HuH-7 (cell line): Measurements from ENCODE around the gene SP1.
"Not testable (repeated sequence)": the region's sequence is repeated elsewhere in the genome, so short reads cannot be mapped to it uniquely, and the experiment has no call there.

Source experiments
- DNase-seq: peaks from one replicate; pipeline ENCODE4 v3.0.0; 2011; ENCODE audit warnings: low spot score

The SP1 gene

DNA sequence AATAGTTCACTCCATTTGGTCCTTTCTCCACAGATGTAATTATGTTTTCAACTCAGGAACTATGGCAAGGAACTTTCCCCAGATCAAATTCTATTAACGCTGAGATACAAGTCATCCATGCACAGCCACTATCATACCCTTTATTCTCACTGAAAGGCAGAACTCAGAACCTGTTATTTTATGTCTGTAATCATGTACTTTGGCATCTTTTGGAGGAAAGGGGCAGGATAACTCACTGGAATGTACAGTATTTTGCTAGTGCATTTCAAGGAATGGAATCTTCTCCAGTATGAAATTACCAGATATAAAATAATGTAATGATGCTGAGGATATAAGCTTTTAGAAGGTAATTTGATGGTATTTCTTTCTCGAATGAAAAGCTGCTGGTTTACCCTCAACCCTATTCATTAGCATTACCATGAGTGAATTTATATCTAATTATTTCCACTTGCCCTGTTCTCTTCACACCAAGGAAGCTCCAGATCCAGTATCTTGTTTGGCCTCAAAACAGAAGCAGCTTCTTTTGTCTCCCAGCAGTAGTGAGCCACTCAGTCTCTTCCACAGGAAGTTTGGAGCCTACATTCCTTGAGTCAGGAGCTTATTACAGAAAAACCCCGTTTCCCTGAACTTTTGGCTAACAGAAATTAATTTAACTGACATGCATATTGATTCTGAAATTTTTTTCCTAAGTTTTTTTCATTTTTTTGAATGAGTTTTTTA is 33.7 kb downstream of the SP1 start:
- DNase-seq = no peak

DNA sequence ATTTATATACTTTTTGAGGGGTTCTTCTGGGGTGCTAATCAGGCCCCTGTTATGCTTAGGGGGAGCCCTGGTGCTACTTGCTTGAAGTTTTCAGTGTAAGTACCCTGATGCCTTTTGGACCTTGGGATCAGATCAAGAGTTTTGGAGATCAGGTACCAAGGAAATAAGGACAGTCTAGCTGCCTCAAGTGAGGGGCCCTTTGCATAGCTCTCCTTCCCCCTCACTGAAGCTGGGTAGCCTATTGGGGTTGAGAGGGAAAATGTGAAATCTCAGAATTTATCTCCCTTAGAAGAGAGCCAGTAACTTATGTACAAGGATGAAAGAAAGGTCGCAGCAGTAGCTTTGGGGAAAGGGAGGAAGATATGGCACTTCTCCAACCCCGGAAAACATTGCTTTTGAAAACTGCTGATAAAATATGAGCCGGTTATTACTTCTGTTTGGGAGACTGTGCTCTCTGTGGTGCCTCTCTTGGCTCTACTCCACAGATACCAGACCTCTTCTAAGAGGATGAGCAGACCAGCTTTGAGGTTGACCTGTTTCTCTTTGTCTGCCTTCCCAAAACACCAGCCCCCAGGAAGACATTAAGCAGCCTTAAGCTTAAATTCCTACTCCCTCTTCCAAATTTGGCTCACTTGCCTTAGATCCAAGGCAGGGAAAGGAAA is 34.9 kb downstream of the SP1 start:
- DNase-seq = no peak

DNA sequence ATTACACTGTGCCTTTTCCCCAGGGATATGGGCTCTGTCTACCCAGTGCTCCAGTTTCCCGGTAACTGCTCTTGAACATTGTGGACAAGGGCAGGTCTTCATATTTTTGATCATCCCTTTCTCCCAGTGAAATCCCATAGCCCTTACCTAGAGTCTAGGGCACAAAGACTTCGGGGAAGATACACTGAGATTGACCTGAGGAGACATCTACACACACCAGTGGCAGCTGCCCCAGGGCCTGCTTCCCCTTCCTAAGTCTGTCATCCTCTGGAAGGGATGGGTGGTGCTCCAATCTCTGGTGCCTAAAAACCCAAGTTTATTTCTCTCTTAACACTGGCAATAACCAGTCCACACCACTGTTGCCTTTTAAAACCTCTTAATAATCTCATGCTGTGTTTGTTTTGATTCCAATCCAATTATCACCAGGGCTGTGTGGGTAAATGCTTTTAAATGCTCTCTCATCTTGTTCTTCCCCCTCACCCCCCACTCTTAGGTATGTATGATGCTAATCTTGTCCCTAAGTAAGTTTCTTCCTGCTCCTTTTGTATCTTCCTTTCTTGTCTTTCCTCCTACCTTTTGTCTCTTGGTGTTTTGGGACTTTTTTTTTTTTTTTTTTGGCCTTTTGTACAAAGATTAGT is 35.9 kb downstream of the SP1 start:
- DNase-seq = not testable (repeated sequence)

DNA sequence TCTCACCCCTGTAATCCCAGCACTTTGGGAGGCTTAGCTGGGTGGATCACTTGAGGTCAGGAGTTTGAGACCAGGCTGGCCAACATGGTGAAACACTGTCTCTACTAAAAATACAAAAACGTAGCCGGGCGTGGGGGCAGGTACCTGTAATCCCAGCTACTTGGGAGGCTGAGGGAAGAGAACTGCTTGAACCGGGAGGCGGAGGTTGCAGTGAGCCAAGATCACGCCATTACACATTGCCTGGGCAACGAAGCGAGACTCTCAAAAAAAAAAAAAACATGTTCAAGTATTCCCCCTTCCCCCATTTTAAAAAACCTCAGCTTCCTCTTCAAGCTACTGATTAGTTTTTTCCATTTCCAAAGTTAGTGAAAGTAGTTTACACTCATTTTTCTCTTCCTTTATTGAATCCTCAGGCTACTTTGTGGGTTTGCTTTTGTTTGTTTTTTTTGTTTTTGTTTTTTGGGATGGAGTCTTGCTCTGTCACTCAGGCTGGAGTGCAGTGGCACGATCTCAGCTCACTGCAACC is 37.4 kb downstream of the SP1 start:
- not testable (repeated sequence) for DNase-seq

GRCh38 chr12:53418221-53418620 is 38.2 kb downstream of the SP1 start:
- DNase-seq = no peak

GRCh38 chr12:53419756-53420155 is 39.8 kb downstream of the SP1 start:
- no peak for DNase-seq

DNA sequence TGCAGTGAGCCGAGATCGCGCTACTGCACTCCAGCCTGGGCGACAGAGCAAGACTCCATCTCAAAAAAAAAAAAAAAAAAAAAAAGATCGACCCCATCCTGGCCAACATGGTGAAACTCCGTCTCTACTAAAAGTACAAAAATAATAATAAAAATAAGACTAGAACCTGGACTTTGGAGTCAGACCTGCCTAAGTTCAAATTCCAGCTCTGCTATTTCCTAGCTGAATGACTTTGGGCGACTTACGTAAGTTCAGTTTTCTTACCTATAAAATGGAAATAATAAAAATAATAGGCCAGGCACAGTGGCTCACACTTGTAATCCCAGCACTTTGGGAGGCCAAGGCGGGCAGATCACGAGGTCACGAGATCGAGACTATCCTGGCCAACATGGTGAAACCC is 42.3 kb downstream of the SP1 start:
- DNase-seq = not testable (repeated sequence)

DNA sequence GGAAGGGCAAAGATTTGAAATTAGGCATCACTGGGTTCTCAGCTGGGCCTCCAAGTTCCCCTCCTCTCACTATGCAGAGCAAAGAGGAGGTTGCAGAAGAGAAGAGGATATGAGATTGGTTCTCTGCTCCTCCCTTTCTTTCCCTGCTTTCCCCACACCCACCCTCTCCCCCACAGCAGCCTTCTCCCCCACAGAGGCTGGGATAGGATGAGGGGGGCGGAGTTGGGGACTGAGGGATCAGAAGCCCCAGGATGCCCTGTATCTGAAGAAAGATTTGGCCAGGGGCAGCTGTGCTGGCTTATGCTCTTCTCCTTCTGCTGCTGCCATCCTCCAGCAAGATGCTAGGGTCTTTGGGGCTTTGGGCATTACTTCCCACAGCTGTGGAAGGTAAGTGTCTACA is 43.6 kb downstream of the SP1 start, which contains the start of gene AMHR2:
AMHR2 (plus strand) TSS at position 259 of the 400 bp plus-strand sequence; CDS start at position 339, 80 bp downstream.
- no peak for DNase-seq

DNA sequence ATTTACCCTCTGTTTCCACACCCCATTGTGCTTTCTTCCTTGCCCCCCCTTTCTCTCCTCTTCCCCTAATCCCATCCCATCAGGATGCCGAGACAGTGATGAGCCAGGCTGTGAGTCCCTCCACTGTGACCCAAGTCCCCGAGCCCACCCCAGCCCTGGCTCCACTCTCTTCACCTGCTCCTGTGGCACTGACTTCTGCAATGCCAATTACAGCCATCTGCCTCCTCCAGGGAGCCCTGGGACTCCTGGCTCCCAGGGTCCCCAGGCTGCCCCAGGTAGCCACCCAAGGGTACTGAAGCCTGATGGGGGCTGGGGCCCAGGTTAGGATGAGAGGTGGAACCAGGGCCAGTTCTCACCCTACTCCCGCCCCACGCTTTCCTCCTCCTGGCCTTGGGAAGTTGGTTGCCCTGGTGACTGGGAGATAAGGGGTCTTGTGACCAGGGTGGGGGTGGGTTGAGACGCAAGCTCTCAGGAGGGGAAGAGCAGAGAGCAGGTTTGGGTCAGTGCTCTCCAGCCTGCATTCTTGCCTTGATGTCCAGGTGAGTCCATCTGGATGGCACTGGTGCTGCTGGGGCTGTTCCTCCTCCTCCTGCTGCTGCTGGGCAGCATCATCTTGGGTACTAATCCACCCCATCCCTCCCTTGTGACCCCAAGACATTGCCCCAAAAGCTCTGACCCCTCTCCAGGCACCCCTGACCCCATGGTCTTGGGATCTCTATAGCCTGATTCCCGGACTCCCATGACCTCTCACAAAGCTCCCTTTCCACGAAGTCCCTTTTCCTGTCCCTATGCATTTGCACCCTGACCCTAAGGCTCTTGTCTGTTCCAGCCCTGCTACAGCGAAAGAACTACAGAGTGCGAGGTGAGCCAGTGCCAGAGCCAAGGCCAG is 44.9 kb downstream of the SP1 start:
- DNase-seq = no peak

DNA sequence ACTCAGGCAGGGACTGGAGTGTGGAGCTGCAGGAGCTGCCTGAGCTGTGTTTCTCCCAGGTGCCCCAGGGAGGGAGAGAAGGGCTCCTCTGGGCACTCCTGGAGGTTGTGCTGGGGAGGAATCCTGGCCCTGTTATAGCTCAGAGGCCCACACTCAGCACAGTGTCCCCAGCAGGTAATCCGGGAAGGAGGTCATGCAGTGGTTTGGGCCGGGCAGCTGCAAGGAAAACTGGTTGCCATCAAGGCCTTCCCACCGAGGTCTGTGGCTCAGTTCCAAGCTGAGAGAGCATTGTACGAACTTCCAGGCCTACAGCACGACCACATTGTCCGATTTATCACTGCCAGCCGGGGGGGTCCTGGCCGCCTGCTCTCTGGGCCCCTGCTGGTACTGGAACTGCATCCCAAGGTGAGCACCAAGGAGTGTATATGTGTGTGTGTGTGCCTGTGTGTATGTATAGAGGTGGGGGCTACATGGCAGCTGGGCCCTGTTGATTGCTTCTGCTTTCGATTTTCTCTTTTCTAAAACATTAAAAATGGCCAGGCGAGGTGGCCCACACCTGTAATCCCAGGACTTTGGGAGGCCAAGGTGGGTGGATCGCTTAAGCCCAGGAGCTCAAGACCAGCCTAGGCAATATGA is 45.7 kb downstream of the SP1 start:
- no peak for DNase-seq

DNA sequence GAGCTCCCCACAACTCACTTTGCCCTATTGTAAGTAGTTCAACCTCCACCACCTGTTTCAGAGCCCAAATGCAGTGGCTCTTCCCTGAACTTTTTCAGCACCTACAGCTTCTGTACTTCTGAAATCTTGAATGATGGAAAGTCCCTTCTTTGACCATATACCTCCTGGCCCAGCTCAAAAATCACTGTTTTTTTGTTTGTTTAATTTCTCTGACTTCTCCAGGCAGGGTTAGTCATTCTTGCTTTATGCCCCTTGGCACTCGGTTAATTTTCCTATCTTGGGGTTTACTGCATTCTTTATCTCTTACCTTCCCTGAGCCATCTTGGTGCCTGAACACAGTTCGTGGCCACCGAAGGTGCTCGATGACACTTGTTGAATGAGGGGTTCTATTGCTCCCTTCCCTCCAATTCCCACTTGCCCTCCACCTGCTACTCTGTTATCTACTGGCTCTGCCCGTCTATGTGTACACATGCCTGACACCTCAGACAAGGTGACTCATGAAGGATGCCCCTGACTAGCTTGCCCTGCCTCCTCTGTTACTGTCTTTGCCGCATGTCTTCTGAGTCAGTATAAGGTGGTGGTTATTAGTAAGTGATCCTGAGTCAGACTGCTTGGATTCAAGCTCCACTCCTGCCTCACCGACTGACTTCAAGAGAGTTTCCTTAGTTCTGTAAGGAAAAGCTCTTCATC is 48.1 kb downstream of the SP1 start:
- DNase-seq = no peak

DNA sequence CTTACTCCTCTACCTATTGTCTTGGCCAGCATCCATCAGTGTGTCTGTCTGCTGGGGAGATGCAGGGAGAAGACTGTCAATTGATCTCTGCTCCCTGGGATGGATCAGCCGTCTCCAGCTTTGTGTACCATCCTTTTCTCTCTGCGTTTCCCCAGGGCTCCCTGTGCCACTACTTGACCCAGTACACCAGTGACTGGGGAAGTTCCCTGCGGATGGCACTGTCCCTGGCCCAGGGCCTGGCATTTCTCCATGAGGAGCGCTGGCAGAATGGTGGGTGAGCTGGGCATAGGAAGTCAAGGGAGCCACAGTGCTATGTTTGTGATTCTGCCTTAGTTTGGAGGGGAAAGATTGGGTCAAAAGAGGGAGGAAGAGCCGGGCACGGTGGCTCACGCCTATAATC is 48.8 kb downstream of the SP1 start:
- DNase-seq = no peak

DNA sequence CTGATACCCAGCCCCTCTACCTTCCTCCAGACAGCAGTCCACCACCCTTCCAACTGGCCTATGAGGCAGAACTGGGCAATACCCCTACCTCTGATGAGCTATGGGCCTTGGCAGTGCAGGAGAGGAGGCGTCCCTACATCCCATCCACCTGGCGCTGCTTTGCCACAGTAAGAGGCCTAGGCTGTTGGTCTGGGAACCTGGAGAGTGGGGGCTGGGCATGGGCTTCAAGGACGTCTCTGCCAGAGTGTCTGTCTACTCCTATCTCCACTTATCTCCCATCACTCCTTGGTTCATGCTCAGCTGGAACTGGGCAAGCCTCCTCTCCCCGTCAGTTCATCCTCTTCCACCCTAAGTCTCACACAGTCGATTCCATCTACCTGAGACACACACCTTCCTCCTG is 50.1 kb downstream of the SP1 start:
- DNase-seq = no peak

DNA sequence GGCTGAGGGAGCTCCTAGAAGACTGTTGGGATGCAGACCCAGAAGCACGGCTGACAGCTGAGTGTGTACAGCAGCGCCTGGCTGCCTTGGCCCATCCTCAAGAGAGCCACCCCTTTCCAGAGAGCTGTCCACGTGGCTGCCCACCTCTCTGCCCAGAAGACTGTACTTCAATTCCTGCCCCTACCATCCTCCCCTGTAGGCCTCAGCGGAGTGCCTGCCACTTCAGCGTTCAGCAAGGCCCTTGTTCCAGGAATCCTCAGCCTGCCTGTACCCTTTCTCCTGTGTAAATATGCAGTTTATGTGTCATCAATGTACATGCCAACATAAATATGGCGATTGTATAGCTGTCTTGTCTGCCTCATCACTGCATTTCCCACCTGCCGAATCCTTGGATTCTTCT is 51.2 kb downstream of the SP1 start:
- no peak for DNase-seq

DNA sequence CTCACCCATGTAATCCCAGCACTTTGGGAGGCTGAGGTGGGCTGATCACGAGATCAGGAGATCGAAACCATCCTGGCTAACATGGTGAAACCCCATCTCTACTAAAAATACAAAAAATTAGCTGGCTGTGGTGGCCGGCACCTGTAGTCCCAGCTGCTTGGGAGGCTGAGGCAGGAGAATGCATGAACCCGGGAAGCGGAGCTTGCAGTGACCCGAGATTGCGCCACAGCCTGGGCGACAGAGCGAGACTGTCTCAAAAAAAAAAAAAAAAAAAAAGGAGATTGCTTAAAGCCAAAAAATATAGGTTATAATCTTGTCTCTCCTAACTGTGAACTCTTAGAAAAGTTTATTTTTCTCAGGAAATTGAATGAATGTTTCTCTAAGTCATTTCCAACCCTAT is 55.4 kb downstream of the SP1 start:
- DNase-seq = not testable (repeated sequence)

GRCh38 chr12:53439582-53439981 is 59.6 kb downstream of the SP1 start:
- not testable (repeated sequence) for DNase-seq

DNA sequence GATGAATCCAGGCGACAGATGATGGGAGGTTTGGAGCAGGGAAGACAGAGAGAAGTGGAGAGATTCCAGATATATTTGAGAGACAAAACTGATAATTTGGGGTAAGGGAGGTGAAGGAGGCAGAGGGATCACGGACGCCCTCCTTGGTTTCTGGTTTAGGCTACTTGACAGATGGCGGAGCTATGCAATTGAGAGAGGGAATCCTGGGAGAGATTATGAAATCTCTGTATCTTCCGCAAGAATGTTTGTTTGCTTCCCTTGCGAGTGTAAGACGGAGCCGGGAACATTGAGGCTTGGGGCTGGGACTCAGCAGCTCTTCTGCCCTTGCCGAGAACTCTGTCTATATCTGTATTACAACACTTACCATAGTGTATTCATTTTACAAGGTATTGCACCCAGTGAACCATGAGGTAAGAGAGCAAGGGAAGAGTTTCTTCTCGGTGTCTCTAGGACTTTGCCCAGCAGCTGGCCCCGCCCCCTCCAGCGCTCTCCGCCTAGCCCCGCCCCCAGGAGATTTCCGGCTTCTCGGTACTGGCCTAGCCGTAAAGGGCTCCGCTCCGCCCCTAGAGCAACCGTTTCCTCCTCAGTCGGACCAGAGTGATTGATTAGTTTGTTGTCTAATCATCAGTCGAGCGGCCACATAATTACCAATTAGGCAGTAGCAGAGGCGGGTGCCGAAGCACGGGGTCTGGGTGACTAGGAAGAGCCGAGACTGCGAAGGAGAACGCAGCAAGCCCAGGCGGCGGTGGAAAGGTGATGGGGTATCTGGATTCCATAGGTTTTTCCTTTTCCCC is 61.3 kb downstream of the SP1 start, which contains the start of gene PRR13:
PRR13 (plus strand) TSS at position 695 of the 794 bp plus-strand sequence. CDS start 981 bp downstream, outside the sequence.
- DNase-seq = peak; percentile 96

DNA sequence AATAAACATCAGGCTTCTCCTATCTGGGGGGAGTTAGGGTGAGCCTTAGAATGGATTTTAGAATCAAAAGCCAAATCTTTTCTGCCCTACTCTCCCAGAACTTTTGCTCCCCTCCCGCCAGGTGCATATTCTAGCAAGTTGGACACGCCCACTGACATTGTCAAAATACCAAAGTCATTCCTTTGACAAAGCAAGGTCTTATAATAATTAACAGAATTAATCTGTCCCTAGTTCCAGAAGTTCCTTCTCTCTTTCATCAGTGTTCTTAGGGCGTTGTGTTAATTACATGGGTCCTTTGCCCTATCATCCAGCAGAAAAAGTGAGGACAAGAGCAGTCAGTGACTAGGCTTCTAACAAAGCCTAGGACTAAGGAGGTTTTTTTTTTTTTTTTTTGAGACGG is 64.0 kb downstream of the SP1 start:
- DNase-seq = no peak

GRCh38 chr12:53444593-53445325 is 64.8 kb downstream of the SP1 start:
- DNase-seq = not testable (repeated sequence)
